Mucosa of rectum (tissue), 2 donors: Measurements from ENCODE around the gene RAB7A.
A peak's percentile ranks its signal among the peaks of the same experiment; 100 is the strongest.
"Not testable (repeated sequence)": the region's sequence is repeated elsewhere in the genome, so short reads cannot be mapped to it uniquely, and the experiment has no call there.

Experiments
- H3K27ac ChIP-seq, 2 donors: one replicate each; pipeline ENCODE4 v1.7.0; 2013; ENCODE audit warnings: inconsistent platforms in 2 of 2, low read depth in 2 of 2, low read length in 2 of 2
- H3K27me3 ChIP-seq, 2 donors: one replicate each; pipeline ENCODE4 v1.7.0; 2013; ENCODE audit warnings: low read length in 2 of 2; ENCODE audit not compliant: control insufficient read depth in 2 of 2, insufficient read depth in 2 of 2
- H3K36me3 ChIP-seq, 2 donors: one replicate each; pipeline ENCODE4 v1.7.0; 2013; ENCODE audit warnings: low read length in 2 of 2; ENCODE audit not compliant: control insufficient read depth in 2 of 2, insufficient read depth in 2 of 2
- H3K4me1 ChIP-seq, 2 donors: one replicate each; pipeline ENCODE4 v1.7.0; 2013; ENCODE audit warnings: low read length in 2 of 2, mild to moderate bottlenecking in 1 of 2; ENCODE audit not compliant: control insufficient read depth in 2 of 2, insufficient read depth in 2 of 2
- H3K4me3 ChIP-seq, 2 donors: one replicate each; pipeline ENCODE4 v1.7.0; 2013; ENCODE audit warnings: low read length in 2 of 2
- H3K9ac ChIP-seq, 2 donors: one replicate each; pipeline ENCODE4 v1.7.0; 2013; ENCODE audit warnings: low read length in 2 of 2, low read depth in 1 of 2, mild to moderate bottlenecking in 1 of 2
- H3K9me3 ChIP-seq, 2 donors: one replicate each; pipeline ENCODE4 v1.7.0; 2013; ENCODE audit warnings: low read length in 2 of 2; ENCODE audit not compliant: control insufficient read depth in 2 of 2
- donor health status: healthy.
- donor health status: Normal muscosa, but diverticular disease.

Gene RAB7A

GRCh38 chr3:128825117-128825725 is 99.2 kb downstream of the RAB7A start:
- Histone ChIP-seq H3K27me3 (no peaks in the 10 kb centered on the region), H3K4me1 (no peaks in the 10 kb centered on the region), H3K9ac (no peak overlapping the region), H3K4me3 (no peak overlapping the region), H3K9me3 (no peaks in the 10 kb centered on the region), H3K36me3 (peaks cover 3% of the 10 kb centered on the region in 2 donors), H3K27ac (no peak overlapping the region)

GRCh38 chr3:128829087-128829486 is 103.1 kb downstream of the RAB7A start:
- H3K27ac ChIP-seq, H3K9me3 ChIP-seq, H3K27me3 ChIP-seq, H3K36me3 ChIP-seq, H3K4me1 ChIP-seq, H3K4me3 ChIP-seq, H3K9ac ChIP-seq: not testable (repeated sequence)

GRCh38 chr3:128829925-128830625 is 104.1 kb downstream of the RAB7A start:
- not testable (repeated sequence) for H3K27me3 ChIP-seq, H3K27ac ChIP-seq, H3K4me1 ChIP-seq

GRCh38 chr3:128830762-128831161 is 104.8 kb downstream of the RAB7A start:
- not testable (repeated sequence) for H3K4me1 ChIP-seq, H3K9ac ChIP-seq, H3K27ac ChIP-seq, H3K4me3 ChIP-seq, H3K36me3 ChIP-seq, H3K27me3 ChIP-seq, H3K9me3 ChIP-seq

More at GRCh38 chr3:128829925-128830625, 104.1 kb downstream of the RAB7A start:
- not testable (repeated sequence) for H3K9me3 ChIP-seq, H3K4me3 ChIP-seq, H3K36me3 ChIP-seq, H3K9ac ChIP-seq

GRCh38 chr3:128832979-128833378 is 107.0 kb downstream of the RAB7A start:
- not testable (repeated sequence) for H3K27ac ChIP-seq, H3K36me3 ChIP-seq, H3K27me3 ChIP-seq, H3K4me3 ChIP-seq, H3K9ac ChIP-seq, H3K4me1 ChIP-seq, H3K9me3 ChIP-seq

GRCh38 chr3:128835096-128835495 is 109.1 kb downstream of the RAB7A start:
- no peaks in the 10 kb centered on the region for H3K9me3 ChIP-seq
- H3K4me1 ChIP-seq, result no peaks in the 10 kb centered on the region
- no peak overlapping the region for H3K9ac ChIP-seq
- no peaks in the 10 kb centered on the region for H3K36me3 ChIP-seq
- H3K27me3 ChIP-seq, result no peaks in the 10 kb centered on the region
- H3K27ac ChIP-seq, result no peak overlapping the region
- H3K4me3 ChIP-seq, result no peak overlapping the region

- H3K36me3 ChIP-seq, result no peaks in the 10 kb centered on the region
- H3K4me1 ChIP-seq, result peaks cover 6 to 10% of the 10 kb centered on the region in 2 donors
- H3K27me3 ChIP-seq, result no peaks in the 10 kb centered on the region
- no peak overlapping the region for H3K9ac ChIP-seq
- no peaks in the 10 kb centered on the region for H3K9me3 ChIP-seq
- H3K27ac ChIP-seq, result no peak overlapping the region
- H3K4me3 ChIP-seq, result no peak overlapping the region
Observed at GRCh38 chr3:128841926-128842920, 116.2 kb downstream of the RAB7A start.

GRCh38 chr3:128844502-128844901 is 118.5 kb downstream of the RAB7A start:
- H3K9ac ChIP-seq, result no peak overlapping the region
- H3K9me3 ChIP-seq, result no peaks in the 10 kb centered on the region
- no peak overlapping the region for H3K27ac ChIP-seq
- no peak overlapping the region for H3K4me3 ChIP-seq
- H3K36me3 ChIP-seq, result no peaks in the 10 kb centered on the region
- H3K4me1 ChIP-seq, result peaks cover 6 to 10% of the 10 kb centered on the region in 2 donors
- H3K27me3 ChIP-seq, result no peaks in the 10 kb centered on the region

GRCh38 chr3:128845119-128845777 is 119.3 kb downstream of the RAB7A start:
- H3K4me1 ChIP-seq, result peaks cover 6 to 10% of the 10 kb centered on the region in 2 donors
- peak overlapping the region; percentile 17 to 57 for H3K9ac ChIP-seq
- H3K4me3 ChIP-seq, result peak overlapping the region; percentile 50 to 57
- no peaks in the 10 kb centered on the region for H3K36me3 ChIP-seq
- no peaks in the 10 kb centered on the region for H3K27me3 ChIP-seq
- no peak overlapping the region for H3K27ac ChIP-seq
- H3K9me3 ChIP-seq, result no peaks in the 10 kb centered on the region
